Uterine smooth muscle cell (primary cell): Measurements from ENCODE around the gene SLC6A7. TPM values are rescaled to one million over a fixed set of nuclear protein-coding genes. Genes with fewer than 3 reads are reported as not detected.

Source experiments
- total RNA-seq: library from RNA; depleted of rRNA; stranded (reverse); fragments of >200 nt; gene quantifications from 2 replicates; pipeline ENCODE4 v1.2.3, GENCODE V29; 2014

The SLC6A7 gene
- total RNA-seq = under 0.01 TPM in 1 of 2 replicates, not detected in the other

GRCh38 chr5:150189728-150190502, at the start of gene SLC6A7:
Gene SLC6A7, plus strand, starts transcription at chr5:150190062. Its CDS starts 266 bp downstream, at chr5:150190328.

DNA sequence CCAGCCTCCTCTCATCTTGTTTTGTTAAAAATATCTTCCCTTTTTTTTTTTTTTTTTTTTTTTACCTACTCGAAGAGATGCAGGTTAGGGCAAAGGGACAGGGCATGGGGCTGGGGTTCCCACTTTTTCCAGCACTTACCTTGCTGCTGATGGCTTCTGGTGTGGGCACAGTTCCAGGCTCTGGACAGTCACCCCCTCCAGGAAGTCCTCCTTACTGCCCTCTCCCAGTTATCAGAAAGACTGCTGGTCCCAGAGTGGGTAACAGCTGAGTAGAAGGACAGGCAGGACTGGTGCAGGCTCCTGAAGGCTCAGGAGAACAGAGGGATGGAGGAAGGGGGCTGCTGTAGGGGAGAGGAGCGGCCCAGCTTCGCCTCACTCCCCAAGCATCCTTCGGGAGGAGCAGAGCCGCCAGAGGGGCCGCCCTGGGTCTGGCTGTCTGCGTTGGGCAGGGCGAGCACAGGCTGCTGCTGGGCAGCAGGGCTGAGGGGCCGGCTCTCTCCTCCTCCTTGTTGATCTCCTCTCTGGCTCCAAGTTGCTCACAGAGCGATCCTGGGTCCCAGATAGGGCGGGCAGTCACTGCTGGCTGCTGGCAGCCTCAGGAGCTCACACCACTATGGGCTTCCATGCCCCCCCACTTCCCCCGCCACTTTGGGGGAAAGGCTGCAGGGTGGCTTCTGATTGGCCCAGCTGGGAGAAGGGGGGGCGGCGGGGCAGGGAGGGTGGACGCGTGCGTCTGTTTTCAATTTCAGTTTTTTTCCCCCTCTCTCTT, 34.4 kb upstream of the SLC6A7 start, which contains the start of gene PDGFRB:
PDGFRB (minus strand) TSS at position 588 of the 769 bp plus-strand sequence. CDS start 18,798 bp downstream, outside the sequence.

DNA sequence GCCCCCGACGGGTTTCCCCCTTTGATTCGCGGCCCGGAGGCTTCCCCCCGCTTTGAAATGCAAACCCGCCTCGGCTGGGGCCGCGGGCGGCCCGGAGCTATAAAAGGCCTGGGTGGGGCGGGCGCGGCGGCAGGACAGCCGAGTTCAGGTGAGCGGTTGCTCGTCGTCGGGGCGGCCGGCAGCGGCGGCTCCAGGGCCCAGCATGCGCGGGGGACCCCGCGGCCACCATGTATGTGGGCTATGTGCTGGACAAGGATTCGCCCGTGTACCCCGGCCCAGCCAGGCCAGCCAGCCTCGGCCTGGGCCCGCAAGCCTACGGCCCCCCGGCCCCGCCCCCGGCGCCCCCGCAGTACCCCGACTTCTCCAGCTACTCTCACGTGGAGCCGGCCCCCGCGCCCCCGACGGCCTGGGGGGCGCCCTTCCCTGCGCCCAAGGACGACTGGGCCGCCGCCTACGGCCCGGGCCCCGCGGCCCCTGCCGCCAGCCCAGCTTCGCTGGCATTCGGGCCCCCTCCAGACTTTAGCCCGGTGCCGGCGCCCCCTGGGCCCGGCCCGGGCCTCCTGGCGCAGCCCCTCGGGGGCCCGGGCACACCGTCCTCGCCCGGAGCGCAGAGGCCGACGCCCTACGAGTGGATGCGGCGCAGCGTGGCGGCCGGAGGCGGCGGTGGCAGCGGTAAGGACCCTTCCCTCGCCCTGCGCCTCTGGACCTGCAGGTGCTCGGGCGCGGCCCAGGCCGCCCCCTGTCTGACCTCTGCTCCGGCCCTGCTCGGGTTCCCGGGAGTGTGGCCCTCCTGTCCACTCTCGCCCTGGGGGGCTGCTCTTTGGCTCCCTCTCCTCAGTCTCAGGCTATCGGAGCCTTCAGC, 23.0 kb upstream of the SLC6A7 start, which contains the start of gene CDX1:
CDX1 (plus strand) TSS at position 129 of the 862 bp plus-strand sequence; CDS start at position 228, 99 bp downstream.

Other genes with a start within 250 kb of the SLC6A7 start
- gene PDE6A, start 245.3 kb upstream of the SLC6A7 start, total RNA-seq = not detected in 2 replicates
- gene SLC26A2, start 229.3 kb upstream of the SLC6A7 start, total RNA-seq = 16.5 and 18.2 TPM in 2 replicates
- 6.3 and 7.0 TPM in 2 replicates for gene TIGD6, start 189.4 kb upstream of the SLC6A7 start, total RNA-seq
- 46.4 and 49.9 TPM in 2 replicates for gene HMGXB3, start 189.3 kb upstream of the SLC6A7 start, total RNA-seq
- gene CSF1R, start 103.5 kb upstream of the SLC6A7 start, total RNA-seq = under 0.01 and 0.25 TPM in 2 replicates
- gene PDGFRB, start 34.2 kb upstream of the SLC6A7 start, total RNA-seq = 94.2 and 160 TPM in 2 replicates
- gene CDX1, start 23.3 kb upstream of the SLC6A7 start, total RNA-seq = 0.12 TPM in 1 of 2 replicates, not detected in the other
- 1.4 and 1.8 TPM in 2 replicates for gene CAMK2A, start 99.7 kb downstream of the SLC6A7 start, total RNA-seq
- 18.1 and 34.3 TPM in 2 replicates for gene ARSI, start 112.8 kb downstream of the SLC6A7 start, total RNA-seq
- 20.5 and 30.4 TPM in 2 replicates for gene TCOF1, start 167.6 kb downstream of the SLC6A7 start, total RNA-seq
- gene CD74, start 222.8 kb downstream of the SLC6A7 start, total RNA-seq = 0.22 and 0.25 TPM in 2 replicates